Measurements from ENCODE around the gene SYT9. TPM values are rescaled to one million over a fixed set of nuclear protein-coding genes. Genes with fewer than 3 reads are reported as not detected.

The SYT9 gene
- total and polyA plus RNA-seq, 2 donors (not counting 1 experiment from before 2014, with no cell fraction given): not detected

- H3K27me3 Mint-ChIP-seq: peaks cover 23% of the 10 kb centered on the region
- ChIA-PET CTCF (interaction anchor here (0.6 to 0.9 kb wide), 3 partner anchors 26 to 489 kb away, joined by 3 to 4 read pairs (median 3); no protein-coding TSS in a partner anchor), POLR2A (no interaction called here)
- 94% methylated on average over 13 of the region's 14 CpGs for WGBS (ENCODE audit: insufficient coverage)
- Histone ChIP-seq H3K4me3 (ENCODE audit: control extremely low read depth in 1 of 5, extremely low read depth in 1 of 5, insufficient read depth in 1 of 5, low read depth in 2 of 5, low read length in 4 of 5) (no peak overlapping the region), H2AFZ (ENCODE audit: insufficient read depth, low read depth, low read length, poor library complexity, severe bottlenecking) (no peak overlapping the region), H3K79me2 (ENCODE audit: control insufficient read depth, insufficient read depth, low read length) (no peaks in the 10 kb centered on the region), H3K36me3 (replicated peaks in 1 of 2; ENCODE audit: control extremely low read depth in 1 of 2, control insufficient read depth in 1 of 2, extremely low read depth in 1 of 2, insufficient read depth in 2 of 2, low read length in 1 of 2) (no peaks in the 10 kb centered on the region), H4K20me1 (ENCODE audit: control insufficient read depth, insufficient read depth, low read length, poor library complexity, severe bottlenecking) (no peaks in the 10 kb centered on the region), H3K27ac (ENCODE audit: low read length in 2 of 2) (no peak overlapping the region), H3K4me2 (replicated peaks; ENCODE audit: low read depth, low read length, poor library complexity, severe bottlenecking) (no peak overlapping the region), H3K4me1 (ENCODE audit: control insufficient read depth in 2 of 2, insufficient read depth in 2 of 2, low read length in 2 of 2) (no peaks in the 10 kb centered on the region), H3K9ac (ENCODE audit: low read length) (no peak overlapping the region), H3K27me3 (replicated peaks in 1 of 4; ENCODE audit: control extremely low read depth in 1 of 4, control insufficient read depth in 3 of 4, insufficient read depth in 4 of 4, low read length in 3 of 4) (peaks cover 0 to 15% (median 11%) of the 10 kb centered on the region in 4 experiments), H3K9me3 (ENCODE audit: control extremely low read depth in 1 of 3, control insufficient read depth in 2 of 3, insufficient read depth in 1 of 3, low read length in 2 of 3) (peaks cover 0 to 8% (median 0%) of the 10 kb centered on the region in 3 donors)
- H3K9me3 Mint-ChIP-seq (ENCODE audit: insufficient read depth): no peaks in the 10 kb centered on the region
- ATAC-seq (ENCODE audit: low read depth) (no peak), DNase-seq (no peak)
- H3K4me3 Mint-ChIP-seq: no peak overlapping the region
- H3K4me1 Mint-ChIP-seq: no peaks in the 10 kb centered on the region
- H3K27ac Mint-ChIP-seq: no peak overlapping the region
- intact Hi-C loops (cut with micrococcal nuclease): no loop called here
- no peak for TF ChIP-seq EZH2 (IDR thresholded peaks at IDR 0.05; ENCODE audit: borderline replicate concordance, insufficient read depth, low read depth, low read length, poor library complexity, severe bottlenecking)
- TF ChIP-seq CTCF (IDR thresholded peaks at IDR 0.05): no peak
Measured at GRCh38 chr11:7414973-7415817, 163.5 kb downstream of the SYT9 start.

- peaks cover 21% of the 10 kb centered on the region for H3K27me3 Mint-ChIP-seq
- Histone ChIP-seq H3K4me2 (replicated peaks; ENCODE audit: low read depth, low read length, poor library complexity, severe bottlenecking) (no peak overlapping the region), H3K36me3 (replicated peaks in 1 of 2; ENCODE audit: control extremely low read depth in 1 of 2, control insufficient read depth in 1 of 2, extremely low read depth in 1 of 2, insufficient read depth in 2 of 2, low read length in 1 of 2) (no peaks in the 10 kb centered on the region), H2AFZ (ENCODE audit: insufficient read depth, low read depth, low read length, poor library complexity, severe bottlenecking) (no peak overlapping the region), H3K9me3 (ENCODE audit: control extremely low read depth in 1 of 3, control insufficient read depth in 2 of 3, insufficient read depth in 1 of 3, low read length in 2 of 3) (peaks cover 0 to 4% (median 0%) of the 10 kb centered on the region in 3 donors), H3K4me3 (ENCODE audit: control extremely low read depth in 1 of 5, extremely low read depth in 1 of 5, insufficient read depth in 1 of 5, low read depth in 2 of 5, low read length in 4 of 5) (no peak overlapping the region), H3K9ac (ENCODE audit: low read length) (no peak overlapping the region), H3K27me3 (replicated peaks in 1 of 4; ENCODE audit: control extremely low read depth in 1 of 4, control insufficient read depth in 3 of 4, insufficient read depth in 4 of 4, low read length in 3 of 4) (peaks cover 0 to 15% (median 11%) of the 10 kb centered on the region in 4 experiments), H3K27ac (ENCODE audit: low read length in 2 of 2) (no peak overlapping the region), H3K4me1 (ENCODE audit: control insufficient read depth in 2 of 2, insufficient read depth in 2 of 2, low read length in 2 of 2) (no peaks in the 10 kb centered on the region), H4K20me1 (ENCODE audit: control insufficient read depth, insufficient read depth, low read length, poor library complexity, severe bottlenecking) (no peaks in the 10 kb centered on the region), H3K79me2 (ENCODE audit: control insufficient read depth, insufficient read depth, low read length) (no peaks in the 10 kb centered on the region)
- H3K4me1 Mint-ChIP-seq: no peaks in the 10 kb centered on the region
- DNase-seq (no peak), ATAC-seq (ENCODE audit: low read depth) (no peak)
- ChIA-PET POLR2A (no interaction called here), CTCF (no interaction called here)
- TF ChIP-seq CTCF (IDR thresholded peaks at IDR 0.05) (no peak), EZH2 (IDR thresholded peaks at IDR 0.05; ENCODE audit: borderline replicate concordance, insufficient read depth, low read depth, low read length, poor library complexity, severe bottlenecking) (no peak)
- no peaks in the 10 kb centered on the region for H3K9me3 Mint-ChIP-seq (ENCODE audit: insufficient read depth)
- H3K27ac Mint-ChIP-seq: no peak overlapping the region
- no peak overlapping the region for H3K4me3 Mint-ChIP-seq
- WGBS (ENCODE audit: insufficient coverage): 100% methylated on average over 1 of the region's 4 CpGs
- intact Hi-C loops (cut with micrococcal nuclease): no loop called here
Measured at GRCh38 chr11:7416080-7416479, 164.4 kb downstream of the SYT9 start.

All from B cell (primary cell).